Hindlimb muscle (tissue), 1 donor: Measurements from ENCODE around the gene SCGB3A1. TPM values are rescaled to one million over a fixed set of nuclear protein-coding genes. Genes with fewer than 3 reads are reported as not detected.

Experiments
- DNase-seq: peaks from one replicate; pipeline ENCODE4 v3.0.0-alpha.2; 2013
- polyA plus RNA-seq: library from polyadenylated mRNA; unstranded; fragments of 120-200 nt; gene quantifications from one replicate; pipeline ENCODE4 v1.2.1, GENCODE V29; 2013; ENCODE audit not compliant: insufficient read length

SCGB3A1 gene
- polyA plus RNA-seq, 1 donor: 1.8 TPM

- no peak for DNase-seq
Measured at GRCh38 chr5:180603076-180603594, 11.8 kb upstream of the SCGB3A1 start.

GRCh38 chr5:180602481-180603075 is 11.3 kb upstream of the SCGB3A1 start:
- DNase-seq: no peak

- DNase-seq: no peak
Measured at GRCh38 chr5:180601591-180602480, 10.5 kb upstream of the SCGB3A1 start.

GRCh38 chr5:180600554-180601041 is 9.3 kb upstream of the SCGB3A1 start:
- no peak for DNase-seq

GRCh38 chr5:180599981-180600553 is 8.8 kb upstream of the SCGB3A1 start:
- no peak for DNase-seq

GRCh38 chr5:180599590-180599914 is 8.3 kb upstream of the SCGB3A1 start:
- no peak for DNase-seq

GRCh38 chr5:180598797-180599589 is 7.7 kb upstream of the SCGB3A1 start:
- DNase-seq: no peak

- DNase-seq: no peak
Measured at GRCh38 chr5:180598316-180598701, 7.0 kb upstream of the SCGB3A1 start.

- no peak for DNase-seq
Measured at GRCh38 chr5:180596668-180597231, 5.5 kb upstream of the SCGB3A1 start.

- DNase-seq: no peak
Measured at GRCh38 chr5:180596115-180596667, 4.9 kb upstream of the SCGB3A1 start.

GRCh38 chr5:180595381-180596114 is 4.2 kb upstream of the SCGB3A1 start:
- DNase-seq: no peak

- DNase-seq: no peak
Measured at GRCh38 chr5:180595046-180595379, 3.7 kb upstream of the SCGB3A1 start.

GRCh38 chr5:180594311-180595045 is 3.2 kb upstream of the SCGB3A1 start:
- DNase-seq: no peak

- DNase-seq: no peak
Measured at GRCh38 chr5:180593446-180594206, 2.3 kb upstream of the SCGB3A1 start.

- no peak for DNase-seq
Measured at GRCh38 chr5:180592176-180592575, 877 bp upstream of the SCGB3A1 start.

- DNase-seq: no peak
Measured at GRCh38 chr5:180590543-180591310, 572 bp downstream of the SCGB3A1 start.

- DNase-seq: no peak
Measured at GRCh38 chr5:180589771-180590542, 1.3 kb downstream of the SCGB3A1 start.

GRCh38 chr5:180586870-180587269 is 4.4 kb downstream of the SCGB3A1 start:
- DNase-seq: no peak
